KMS-11 (cell line): Measurements from ENCODE around the gene TRIM54.

Source experiments
- H2AFZ ChIP-seq: fragments of 200-600 bp; sonication (generic); 2 replicates; pipeline ENCODE4 v1.6.1; 2016; ENCODE audit warnings: antibody characterized with exemption, mixed run types, low read depth
- H3K27ac ChIP-seq: fragments of 200-600 bp; sonication (generic); 2 replicates; pipeline ENCODE4 v1.6.1; 2016; ENCODE audit warnings: mild to moderate bottlenecking, mixed run types
- H3K27me3 ChIP-seq: fragments of 200-600 bp; sonication (generic); 2 replicates; pipeline ENCODE4 v1.6.1; 2017; ENCODE audit warnings: mild to moderate bottlenecking, low read depth, mixed run types, moderate library complexity; ENCODE audit not compliant: insufficient read depth
- H3K36me3 ChIP-seq: fragments of 200-600 bp; sonication (generic); 2 replicates; pipeline ENCODE4 v1.6.1; 2017; ENCODE audit warnings: mild to moderate bottlenecking, mixed run types; ENCODE audit not compliant: insufficient read depth
- H3K4me1 ChIP-seq: fragments of 200-600 bp; sonication (generic); 2 replicates; pipeline ENCODE4 v1.6.1; 2016; ENCODE audit warnings: mild to moderate bottlenecking, low read depth, mixed run types; ENCODE audit not compliant: poor library complexity, severe bottlenecking
- H3K4me2 ChIP-seq: fragments of 200-600 bp; sonication (generic); 2 replicates; pipeline ENCODE4 v1.7.0; 2016; ENCODE audit warnings: mild to moderate bottlenecking, mixed run types
- H3K4me3 ChIP-seq: fragments of 200-600 bp; sonication (generic); IDR thresholded peaks from 2 replicates; pipeline ENCODE4 v1.6.1; 2017; ENCODE audit warnings: low read depth, low read length, mixed read lengths; ENCODE audit not compliant: insufficient read depth
- H3K79me2 ChIP-seq: fragments of 200-600 bp; sonication (generic); 2 replicates; pipeline ENCODE4 v1.6.1; 2016; ENCODE audit warnings: low read depth, mixed run types; ENCODE audit not compliant: insufficient read depth
- H3K9ac ChIP-seq: fragments of 200-600 bp; sonication (generic); 2 replicates; pipeline ENCODE4 v1.6.1; 2016; ENCODE audit warnings: mild to moderate bottlenecking, mixed run types
- H4K20me1 ChIP-seq: fragments of 200-600 bp; sonication (generic); 2 replicates; pipeline ENCODE4 v1.6.1; 2016; ENCODE audit warnings: mild to moderate bottlenecking, mixed run types; ENCODE audit not compliant: insufficient read depth
- CTCF ChIP-seq: fragments of 200-600 bp; sonication (generic); conservative IDR thresholded peaks from 2 replicates; pipeline ENCODE4 v1.6.1; 2017; ENCODE audit warnings: low read depth, mild to moderate bottlenecking, antibody characterized with exemption, low read length, moderate library complexity, mixed read lengths

The TRIM54 gene

GRCh38 chr2:27312152-27312551, 29.9 kb downstream of the TRIM54 start:
- no peak overlapping the region for H3K4me2 ChIP-seq
- no peak overlapping the region for H3K4me3 ChIP-seq
- TF ChIP-seq CTCF: no peak
- no peaks in the 10 kb centered on the region for H4K20me1 ChIP-seq
- H3K4me1 ChIP-seq: no peaks in the 10 kb centered on the region
- no peaks in the 10 kb centered on the region for H3K27me3 ChIP-seq
- H3K36me3 ChIP-seq: no peaks in the 10 kb centered on the region
- H3K27ac ChIP-seq: no peak overlapping the region
- H2AFZ ChIP-seq: no peak overlapping the region
- H3K79me2 ChIP-seq: no peaks in the 10 kb centered on the region
- no peak overlapping the region for H3K9ac ChIP-seq

- Histone ChIP-seq H3K36me3 (no peaks in the 10 kb centered on the region), H3K27ac (no peak overlapping the region)
These were observed 31.8 kb downstream of the TRIM54 start for GRCh38 chr2:27313882-27314645.

GRCh38 chr2:27314709-27315108, 32.5 kb downstream of the TRIM54 start:
- Histone ChIP-seq H3K4me3 (no peak overlapping the region), H3K4me1 (no peaks in the 10 kb centered on the region), H3K27me3 (no peaks in the 10 kb centered on the region), H3K9ac (no peak overlapping the region), H3K27ac (no peak overlapping the region), H3K4me2 (no peak overlapping the region), H3K36me3 (no peaks in the 10 kb centered on the region), H3K79me2 (no peaks in the 10 kb centered on the region), H2AFZ (no peak overlapping the region), H4K20me1 (no peaks in the 10 kb centered on the region)
- no peak for TF ChIP-seq CTCF

More at GRCh38 chr2:27313882-27314645, 31.8 kb downstream of the TRIM54 start:
- H3K4me1 ChIP-seq: no peaks in the 10 kb centered on the region
- no peaks in the 10 kb centered on the region for H3K27me3 ChIP-seq
- no peaks in the 10 kb centered on the region for H3K79me2 ChIP-seq
- no peak for TF ChIP-seq CTCF
- H3K4me3 ChIP-seq: no peak overlapping the region
- H3K9ac ChIP-seq: no peak overlapping the region
- no peak overlapping the region for H3K4me2 ChIP-seq
- H4K20me1 ChIP-seq: no peaks in the 10 kb centered on the region
- no peak overlapping the region for H2AFZ ChIP-seq

- H3K36me3 ChIP-seq: no peaks in the 10 kb centered on the region
- no peaks in the 10 kb centered on the region for H3K27me3 ChIP-seq
- H3K27ac ChIP-seq: no peak overlapping the region
- H3K9ac ChIP-seq: no peak overlapping the region
- no peak overlapping the region for H2AFZ ChIP-seq
- H3K79me2 ChIP-seq: no peaks in the 10 kb centered on the region
- H3K4me2 ChIP-seq: no peak overlapping the region
- no peaks in the 10 kb centered on the region for H3K4me1 ChIP-seq
- H4K20me1 ChIP-seq: no peaks in the 10 kb centered on the region
- no peak for TF ChIP-seq CTCF
- H3K4me3 ChIP-seq: no peak overlapping the region
These were observed 32.9 kb downstream of the TRIM54 start for GRCh38 chr2:27315122-27315521.
